Sciatic nerve (tissue), 2 donors: ENCODE data around the gene CP. TPM values are rescaled to one million over a fixed set of nuclear protein-coding genes. Genes with fewer than 3 reads are reported as not detected.

Experiments used
- ATAC-seq: fragments of 200-7000 bp; cut with Tn5 transposase; one replicate; pipeline ENCODE4 v1.9.1; 2020; ENCODE audit warnings: mild to moderate bottlenecking, moderate library complexity
- DNase-seq: peaks from one replicate; pipeline ENCODE4 v3.0.0-alpha.2; 2020; ENCODE audit warnings: low spot score
- intact Hi-C: fragments of 100-400 bp; cut with DNase I; formaldehyde crosslinking; loops from one replicate; pipeline ENCODE4 v1.14.2; 2022
- total RNA-seq: library from RNA; stranded (reverse); fragmentation: NEBNext Ultra II Directional; extraction: Animal tissue kit (Norgen Biotek cat#: 25700); gene quantifications from one replicate; pipeline ENCODE4 v1.2.1, GENCODE V29; 2021
- donor health status: DM: no; HTN: no; CAD: no.
- donor health status: DM: no; HTN: no; CAD: no.

Gene CP
- total RNA-seq, 1 donor from 2014 or later = 26.1 TPM

- intact Hi-C loops = no loop called here
- DNase-seq (no peak), ATAC-seq (peak; percentile 35)
These were observed 76.3 kb downstream of the CP start for GRCh38 chr3:149145356-149145755.

DNA sequence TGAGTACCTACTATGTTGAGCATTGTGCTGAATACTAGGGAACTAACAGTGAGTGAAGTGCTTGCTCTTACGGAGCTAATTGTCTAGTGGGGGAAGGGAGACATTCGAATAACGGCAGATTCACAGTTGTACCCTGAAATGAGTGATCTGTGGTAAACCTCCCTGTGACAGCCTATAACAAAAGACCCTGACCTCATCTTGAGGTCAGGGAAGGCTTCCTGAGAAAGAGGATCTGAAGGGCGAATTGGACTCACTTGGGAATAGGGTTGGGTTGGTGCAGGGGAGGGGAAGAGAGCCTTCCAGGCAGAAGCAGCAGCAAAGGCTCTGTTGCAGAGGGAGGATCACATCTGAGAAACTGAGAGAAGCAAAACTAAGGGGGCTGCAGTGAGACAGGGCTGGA, 78.9 kb downstream of the CP start:
- no peak for ATAC-seq
- DNase-seq = no peak
- intact Hi-C loops = no loop called here

DNA sequence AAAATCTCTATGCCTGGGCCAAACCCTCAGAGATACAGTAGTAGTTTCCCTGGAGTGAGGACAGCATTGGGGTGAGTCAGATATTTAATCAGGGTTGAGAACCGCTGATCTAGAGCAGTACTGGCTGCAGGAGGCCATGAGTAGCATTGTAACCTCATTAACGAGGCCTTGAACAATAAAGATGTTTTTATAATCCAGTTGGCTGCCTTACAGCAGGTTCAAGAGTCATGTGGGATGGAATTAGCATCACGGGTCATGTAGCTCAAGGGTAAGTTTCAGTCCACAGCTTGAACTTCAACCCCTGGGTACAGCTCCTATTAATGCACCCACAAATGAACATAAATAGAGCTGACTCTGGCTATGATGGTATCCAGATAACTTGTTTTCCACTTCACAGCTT, 87.1 kb downstream of the CP start:
- intact Hi-C loops = no loop called here
- DNase-seq (no peak), ATAC-seq (peak; percentile 77)

- DNase-seq (no peak), ATAC-seq (no peak)
- intact Hi-C loops = no loop called here
These were observed 90.0 kb downstream of the CP start for GRCh38 chr3:149131589-149131988.

- intact Hi-C loops = no loop called here
- peak; percentile 96 for DNase-seq
- peak; percentile 98 for ATAC-seq
These were observed 92.1 kb downstream of the CP start, which contains the start of gene HPS3 for GRCh38 chr3:149129326-149130205. HPS3 (plus strand) TSS chr3:149129638; CDS start chr3:149129724, 86 bp downstream.

DNA sequence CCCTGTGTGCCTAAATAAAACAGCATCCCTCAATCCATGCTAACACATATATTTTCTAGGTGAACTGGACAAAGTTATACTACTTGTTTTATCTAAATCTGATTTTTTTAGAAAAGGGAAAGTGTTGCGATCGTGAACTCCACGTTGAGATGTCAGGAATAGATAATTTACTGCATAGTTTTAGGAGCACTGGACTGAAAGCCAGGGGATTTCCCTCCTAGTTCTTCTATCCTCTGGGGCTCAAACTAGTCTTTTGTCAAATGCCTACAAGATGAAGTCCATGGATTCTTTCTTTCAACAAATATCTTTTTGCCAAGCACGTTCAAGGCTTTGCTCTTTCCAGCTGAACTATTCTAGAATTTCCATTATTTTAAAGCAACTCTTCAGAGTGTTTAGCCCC, 92.8 kb downstream of the CP start:
- ATAC-seq (peak; percentile 29), DNase-seq (no peak)
- intact Hi-C loops = no loop called here

DNA sequence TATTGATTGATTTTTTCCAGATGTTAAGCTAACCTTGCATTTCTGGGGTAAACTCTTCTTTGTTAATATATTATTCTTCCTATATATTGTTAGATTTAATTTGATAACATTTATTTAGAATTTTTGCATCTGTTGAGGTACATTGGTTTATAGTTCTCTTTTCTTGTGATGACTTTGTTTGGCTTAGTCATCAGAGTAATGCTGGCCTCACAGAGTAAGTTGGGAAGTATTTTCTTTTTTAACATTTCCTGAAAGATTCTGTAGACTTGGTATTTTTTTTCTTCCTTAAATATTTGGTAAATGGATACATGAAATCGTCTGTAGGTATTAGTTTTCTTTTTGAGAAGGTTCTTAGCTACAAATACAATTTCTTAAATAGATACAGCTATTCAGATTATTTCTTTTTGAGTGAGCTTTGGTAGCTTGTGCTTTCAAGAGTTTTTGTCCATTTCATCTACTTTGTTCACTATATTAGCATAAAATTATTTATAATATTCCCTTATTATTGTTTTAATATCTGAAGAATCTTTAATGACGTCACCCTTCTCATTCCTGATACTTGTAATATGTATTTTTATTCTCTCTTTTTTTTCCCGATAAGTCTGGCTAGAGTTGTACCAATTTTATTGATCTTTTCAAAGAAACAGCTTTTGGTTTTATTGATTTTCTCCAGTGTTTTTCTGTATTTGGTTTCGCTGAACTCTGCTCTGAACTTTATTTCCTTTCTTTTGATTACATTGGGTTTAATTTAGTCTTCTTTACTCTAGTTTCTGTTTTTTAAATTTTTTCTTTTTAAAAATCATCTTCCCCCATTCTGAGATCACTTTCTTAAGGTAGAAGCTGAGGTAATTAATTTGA, 98.7 kb downstream of the CP start:
- intact Hi-C loops = no loop called here
- ATAC-seq = no peak

More for the DNA sequence above, 98.7 kb downstream of the CP start:
- DNase-seq = no peak

Other genes starting within 250 kb of the CP start
- gene GYG1, start 230.3 kb downstream of the CP start, total RNA-seq = 35.2 TPM
- gene HLTF, start 135.3 kb downstream of the CP start, total RNA-seq = 33.6 TPM
- gene HPS3, start 92.2 kb downstream of the CP start, total RNA-seq = 27.4 TPM
- gene TM4SF18, start 111.8 kb upstream of the CP start, total RNA-seq = 11.8 TPM
- gene TM4SF1, start 155.8 kb upstream of the CP start, total RNA-seq = 149 TPM